NCI-H2081 treated with DMSO at 0.1 percent for 48 hours (cell line): ENCODE data around the gene ATG16L2.
"Not testable (repeated sequence)": the region's sequence is repeated elsewhere in the genome, so short reads cannot be mapped to it uniquely, and the experiment has no call there.

Experiments used
- DNase-seq: peaks from one replicate; lab custom pipeline; 2025; lab: John Stamatoyannopoulos, UW

ATG16L2 gene

DNA sequence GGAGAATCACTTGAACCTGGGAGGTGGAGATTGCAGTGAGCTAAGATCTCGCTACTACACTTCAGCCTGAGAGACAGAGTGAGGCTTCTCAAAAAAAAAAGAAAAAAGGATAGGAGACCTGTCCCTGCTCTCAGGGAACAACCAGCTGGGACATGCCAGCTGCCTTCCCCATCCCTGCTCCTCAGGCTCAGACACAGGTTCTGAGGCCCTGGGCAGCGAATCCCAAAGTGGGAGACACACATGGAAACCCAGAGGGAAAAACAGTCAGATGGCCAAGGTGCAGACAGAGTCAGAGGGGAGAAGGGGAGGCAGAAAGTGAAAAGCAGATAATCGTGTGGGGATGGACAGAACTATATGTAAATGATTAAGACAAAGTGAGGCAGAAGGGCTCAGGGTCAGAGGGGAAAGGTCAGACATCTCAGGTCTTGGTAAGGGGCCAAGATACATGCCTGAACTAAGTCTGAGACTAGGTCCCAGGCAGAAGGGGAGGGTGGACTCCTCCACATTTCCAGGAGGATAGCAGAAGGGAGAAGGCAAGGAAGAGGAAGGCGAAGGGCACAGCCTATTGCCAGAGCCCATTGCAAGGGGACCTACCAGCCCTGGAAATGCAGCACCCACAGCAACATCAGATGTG lies 34.6 kb upstream of the ATG16L2 start:
- no peak for DNase-seq

DNA sequence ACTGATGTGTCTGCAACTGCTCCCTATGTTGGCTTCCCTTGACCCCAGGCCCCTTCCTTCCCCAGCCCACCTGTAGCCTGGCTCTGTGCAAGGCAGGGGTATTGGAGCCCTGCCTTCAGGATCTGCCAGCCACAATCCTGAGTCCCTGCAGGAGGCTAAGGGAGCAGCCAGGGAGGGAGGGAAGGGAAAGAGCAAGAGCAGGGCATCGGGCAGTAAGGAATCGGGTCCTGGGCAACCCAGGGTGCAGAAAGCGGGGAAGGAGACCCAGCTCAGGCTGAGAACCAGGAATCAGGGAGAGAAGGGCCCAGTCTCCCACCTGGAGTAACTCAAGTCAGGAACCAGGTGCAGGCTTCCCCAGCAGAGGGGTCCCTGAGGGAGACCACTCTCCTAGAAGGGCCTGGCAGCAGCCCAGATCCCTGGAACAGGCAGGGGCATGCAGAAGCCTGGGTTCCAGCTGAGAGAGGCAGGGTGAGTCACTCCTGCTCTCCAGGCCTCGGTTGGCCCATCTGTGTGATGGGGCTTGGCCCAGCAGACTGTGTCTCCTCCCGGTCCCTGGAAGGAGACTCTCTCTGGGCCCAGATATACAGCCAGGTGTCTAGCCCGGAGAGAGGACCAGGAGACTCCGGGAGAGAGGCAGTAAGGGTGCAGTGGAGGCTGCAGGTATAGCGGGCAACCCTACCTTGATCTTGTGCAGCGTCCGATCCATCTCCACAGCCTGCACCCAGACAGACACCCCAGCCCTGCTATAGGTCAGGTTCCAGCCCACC lies 33.7 kb upstream of the ATG16L2 start:
- DNase-seq, result no peak

DNA sequence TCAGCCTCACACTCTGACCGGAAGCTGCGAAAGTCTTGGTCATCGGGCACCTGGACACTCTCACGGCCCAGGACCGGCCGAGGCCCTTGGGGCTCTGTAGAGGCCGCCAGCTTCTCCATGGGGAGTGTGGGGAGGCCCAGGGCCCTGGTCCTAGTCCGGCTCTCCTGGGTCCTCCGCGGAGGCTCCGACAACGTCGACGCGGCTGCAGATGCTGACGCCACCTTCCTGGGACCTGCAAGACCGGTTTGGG lies 33.2 kb upstream of the ATG16L2 start:
- DNase-seq, result no peak

DNA sequence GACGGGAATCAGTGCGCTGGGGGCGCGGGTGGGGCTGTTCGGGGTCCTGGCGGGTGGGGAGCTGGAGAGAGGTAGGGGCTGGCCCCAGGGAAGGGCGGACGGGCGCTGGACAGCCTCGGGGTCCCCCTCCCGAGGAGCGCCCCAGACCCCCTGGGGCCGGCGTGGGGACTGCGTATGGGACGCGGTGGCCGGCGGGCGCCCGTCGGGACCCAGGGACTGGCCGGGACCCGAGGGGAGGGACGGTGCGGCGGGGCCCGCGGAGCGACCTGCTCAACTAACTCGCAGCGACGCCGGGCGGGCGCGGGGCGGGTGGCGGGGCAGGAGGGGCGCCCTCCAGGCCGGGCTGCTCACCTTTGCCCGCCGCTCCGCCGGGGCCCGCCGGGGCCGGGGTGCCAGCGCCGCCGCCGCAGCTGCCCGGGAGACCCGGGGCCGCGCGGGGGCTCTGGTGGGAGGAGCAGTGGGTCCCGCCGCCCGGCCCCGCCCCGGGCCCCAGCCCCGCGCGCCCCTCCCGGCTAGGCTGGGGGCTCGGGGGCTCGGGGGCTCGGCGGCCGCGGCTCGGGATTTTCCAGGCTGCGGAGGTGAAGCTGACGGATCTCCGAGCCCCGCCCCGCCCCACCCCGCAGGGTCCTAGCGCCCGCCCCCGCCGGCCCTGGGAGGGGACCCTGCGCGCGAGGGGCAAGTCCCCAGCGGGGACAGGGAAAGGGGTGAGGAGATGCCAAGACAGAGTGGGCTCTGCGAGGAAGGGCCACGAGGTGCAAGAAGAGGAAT lies 32.7 kb upstream of the ATG16L2 start:
- DNase-seq, result no peak

DNA sequence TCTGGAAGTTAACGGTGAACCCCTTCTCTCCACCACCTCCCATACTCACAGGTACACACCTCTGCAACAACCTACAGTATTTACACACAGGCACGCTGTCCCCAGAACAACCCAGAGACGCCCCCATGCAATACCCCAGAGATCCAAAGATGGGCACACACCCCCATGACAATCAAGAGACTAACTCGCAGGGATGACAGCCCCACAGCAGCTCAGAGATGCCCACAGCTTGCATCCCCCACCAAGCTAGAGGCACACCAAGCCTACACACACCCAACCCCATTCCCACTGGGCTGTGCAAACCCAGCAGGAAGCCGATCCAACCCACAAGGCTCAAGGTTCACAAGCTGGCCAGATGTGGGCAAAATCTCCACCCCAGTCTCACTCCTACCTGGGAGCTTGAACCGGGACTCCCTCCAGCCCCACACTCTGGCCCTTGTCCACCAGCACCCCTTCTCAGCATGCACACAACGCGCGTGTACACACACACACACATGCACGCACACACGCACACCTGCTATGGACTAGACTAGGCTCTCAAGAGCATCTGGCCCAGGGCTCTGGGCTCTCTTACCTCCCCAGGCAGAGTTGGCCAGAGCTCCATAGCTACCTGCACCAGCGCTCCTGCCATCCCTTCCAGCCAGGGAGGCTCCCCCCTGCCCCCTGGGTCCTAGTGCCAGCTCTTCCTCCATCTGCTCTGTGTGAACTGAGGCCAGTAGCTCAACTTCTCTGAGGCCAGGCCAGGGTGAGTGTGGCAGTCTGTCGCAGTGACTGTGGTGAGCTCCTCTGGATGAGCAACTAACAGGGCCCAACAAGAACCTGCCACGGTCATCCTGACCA lies 31.9 kb upstream of the ATG16L2 start:
- no peak for DNase-seq

DNA sequence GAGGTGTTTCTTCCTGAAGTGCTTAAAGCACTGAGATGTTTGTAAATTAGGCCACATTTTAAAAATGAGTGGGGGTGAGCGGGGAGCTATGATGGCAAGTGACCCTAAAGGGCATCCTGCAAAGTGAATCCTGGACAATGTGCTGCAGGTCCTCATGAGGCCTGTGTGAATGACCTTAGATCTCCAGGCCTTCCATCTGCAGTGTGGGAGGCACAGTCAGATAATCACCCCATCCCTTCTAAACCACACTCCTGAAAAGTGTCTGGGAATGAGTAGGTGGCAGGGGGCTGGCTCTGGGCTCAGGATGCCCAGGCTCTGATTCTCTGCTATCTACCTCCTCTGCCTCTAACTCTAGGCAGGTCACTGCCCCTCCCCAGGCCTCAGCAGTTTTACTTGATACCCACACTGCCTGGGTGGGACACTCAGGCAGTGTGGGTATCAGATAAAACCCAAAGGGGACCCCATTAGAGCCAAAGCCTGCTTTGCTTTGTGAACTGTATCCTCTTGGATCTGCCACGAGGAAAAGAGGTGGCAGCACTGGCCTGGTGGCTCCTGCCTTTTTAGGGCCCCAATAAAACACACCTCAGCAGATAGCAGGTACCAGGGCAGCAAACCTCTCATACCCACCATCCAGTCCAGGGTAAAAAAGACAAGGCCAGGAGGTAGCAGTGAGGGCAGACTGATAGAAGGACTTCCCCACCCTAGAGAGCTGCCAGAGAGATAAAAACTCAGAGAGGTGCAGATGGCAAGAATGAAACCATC lies 30.9 kb upstream of the ATG16L2 start:
- no peak for DNase-seq

DNA sequence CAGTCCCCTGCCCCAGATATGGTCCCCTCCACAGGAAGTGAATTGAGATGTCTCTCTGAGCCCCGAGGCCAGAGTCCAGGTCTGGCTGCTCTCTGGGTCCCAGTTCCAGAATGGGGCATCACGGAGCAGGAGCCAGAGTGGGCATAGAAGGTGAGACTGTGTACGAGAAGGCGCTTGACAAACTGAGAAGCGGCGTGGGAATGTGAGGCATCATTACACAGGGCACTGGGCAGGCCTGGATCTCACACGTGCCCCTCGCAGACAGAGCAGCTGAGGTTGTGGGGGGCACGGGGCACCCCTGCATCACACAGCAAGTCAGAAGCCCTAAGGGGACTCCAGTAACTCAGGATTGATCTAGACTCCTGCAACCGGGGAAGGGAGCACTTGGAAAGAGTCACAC lies 29.5 kb upstream of the ATG16L2 start:
- DNase-seq, result no peak

DNA sequence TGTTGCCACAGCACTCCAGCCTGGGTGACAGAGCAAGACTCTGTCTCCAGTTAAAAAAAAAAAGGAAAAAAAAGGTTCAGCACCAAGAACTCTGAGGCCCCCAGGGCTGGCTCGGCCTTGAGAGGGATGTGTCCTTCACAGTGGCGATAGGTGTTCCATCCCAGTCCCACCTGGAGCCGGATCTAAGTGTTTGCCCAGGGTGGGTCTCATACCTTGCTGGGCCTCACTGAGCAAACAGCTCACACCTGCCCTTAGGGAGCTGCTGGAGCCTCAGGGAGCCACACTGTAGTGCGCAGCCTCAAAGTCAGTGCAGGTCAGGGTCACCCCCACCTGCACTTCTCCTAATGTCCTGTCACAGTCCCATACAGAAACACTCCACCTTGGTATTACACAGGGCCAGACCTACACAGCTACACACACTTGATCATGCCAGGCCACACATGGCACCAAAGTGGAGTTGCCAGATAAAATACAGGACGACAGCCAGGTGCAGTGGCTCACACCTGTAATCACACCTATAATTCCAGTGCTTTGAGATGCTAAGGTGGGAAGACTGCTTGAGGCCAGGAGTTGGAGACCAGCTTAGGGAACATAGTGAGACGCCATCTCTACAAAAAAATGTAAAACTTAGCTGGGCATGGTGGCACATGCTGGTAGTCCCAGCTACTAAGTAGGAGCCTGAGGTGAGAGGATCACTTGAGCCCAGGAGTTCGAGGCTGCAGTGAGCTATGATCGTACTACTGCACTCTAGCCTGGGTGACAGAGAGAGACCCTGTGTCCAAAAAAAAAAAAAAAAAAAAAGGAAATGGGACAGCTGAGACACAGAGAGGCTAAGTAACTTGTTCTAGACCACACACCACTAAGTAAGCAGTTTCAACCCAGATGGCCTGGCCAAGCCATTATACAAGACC lies 27.7 kb upstream of the ATG16L2 start:
- no peak for DNase-seq

DNA sequence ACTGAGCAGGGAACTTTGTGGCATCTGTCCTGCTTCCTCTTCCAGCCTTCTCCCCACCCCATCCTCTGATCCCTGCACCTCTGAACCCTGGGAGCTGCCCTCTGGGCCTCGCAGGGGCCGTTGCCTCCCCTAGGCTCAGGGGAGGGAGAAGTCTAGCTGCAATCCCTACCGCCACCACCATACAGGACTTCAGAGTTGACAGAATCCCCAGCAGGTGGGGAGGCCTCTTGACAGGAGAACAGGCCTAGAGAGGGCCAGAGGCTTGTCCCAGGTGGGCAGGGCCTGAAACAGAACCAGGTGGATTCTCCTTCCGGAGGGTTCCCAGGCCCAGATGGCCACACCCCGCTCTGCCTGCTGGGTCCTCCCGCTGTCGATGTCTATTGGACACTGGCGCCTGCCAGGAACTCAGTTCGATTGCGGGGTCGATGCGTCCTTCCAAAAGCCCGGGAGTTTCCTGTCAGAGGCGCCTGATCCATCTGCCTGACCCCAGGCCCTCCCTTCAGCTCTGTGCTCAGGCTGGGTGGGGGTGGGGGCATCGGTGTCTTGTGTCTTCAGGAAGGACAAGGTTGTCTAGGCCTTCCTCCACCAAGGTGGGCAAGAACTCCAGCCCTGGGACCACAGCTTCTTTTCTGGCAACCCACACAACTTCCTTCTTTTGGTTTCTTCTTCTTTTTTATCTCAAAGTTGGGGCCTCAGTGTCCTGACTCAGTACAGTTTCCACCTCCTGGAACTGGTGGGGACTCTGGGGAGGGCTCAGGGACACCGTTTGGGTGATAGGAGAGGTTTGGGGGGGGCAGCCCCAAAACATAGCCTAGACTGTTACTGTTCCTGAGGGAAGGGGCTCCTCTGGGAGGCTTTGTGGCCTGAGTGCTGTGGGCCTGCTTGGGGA lies 26.8 kb upstream of the ATG16L2 start:
- no peak for DNase-seq

DNA sequence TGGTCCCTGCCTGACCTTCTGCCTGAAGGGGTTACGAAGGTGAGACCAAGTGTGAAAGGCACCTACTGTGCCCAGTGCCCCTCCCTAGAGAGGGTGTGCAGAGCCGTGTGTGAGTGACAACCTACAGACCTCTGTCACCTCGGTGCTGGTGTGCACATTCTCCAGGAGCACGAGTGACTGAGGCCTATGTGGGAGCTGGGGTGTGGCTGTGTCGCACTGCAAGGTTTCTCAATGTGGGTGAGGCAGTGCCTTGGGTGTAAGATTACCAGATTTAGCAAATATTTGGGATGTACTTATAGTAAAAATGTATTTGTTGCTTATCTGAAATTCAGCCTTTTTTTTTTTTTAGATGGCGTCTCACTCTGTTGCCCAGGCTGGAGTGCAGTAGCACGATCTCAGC lies 26.0 kb upstream of the ATG16L2 start:
- DNase-seq, result no peak

DNA sequence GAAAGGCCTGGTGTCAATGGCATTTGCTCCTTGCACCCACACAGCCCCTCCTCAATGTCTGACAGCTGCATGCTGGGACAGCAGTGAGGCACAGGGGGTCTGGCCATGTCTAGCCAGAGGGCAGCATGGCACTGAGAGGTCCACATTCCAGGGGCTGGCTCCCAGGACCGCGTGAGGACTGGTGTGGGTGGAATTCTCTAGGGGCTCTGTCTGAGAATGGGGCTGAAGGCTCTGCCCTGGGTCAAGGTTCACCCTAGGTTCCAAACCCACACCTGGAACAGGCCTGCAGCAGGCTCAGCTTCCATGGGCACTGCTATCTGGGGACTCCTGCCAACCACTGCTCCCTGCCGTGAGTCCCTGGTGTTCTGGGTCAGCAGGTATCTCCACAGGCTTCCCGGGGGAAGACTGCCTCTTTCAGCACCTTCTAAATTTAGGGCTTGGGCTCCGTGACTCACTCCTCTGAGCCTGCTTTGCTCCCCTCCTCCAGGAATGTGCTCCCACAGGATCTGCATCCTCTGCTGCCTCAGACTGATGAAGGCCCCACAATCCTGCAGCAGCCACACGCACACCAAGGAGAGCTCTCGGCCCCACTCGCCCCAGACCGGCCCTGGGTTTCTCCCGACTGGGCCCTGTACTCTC lies 24.6 kb upstream of the ATG16L2 start:
- no peak for DNase-seq

DNA sequence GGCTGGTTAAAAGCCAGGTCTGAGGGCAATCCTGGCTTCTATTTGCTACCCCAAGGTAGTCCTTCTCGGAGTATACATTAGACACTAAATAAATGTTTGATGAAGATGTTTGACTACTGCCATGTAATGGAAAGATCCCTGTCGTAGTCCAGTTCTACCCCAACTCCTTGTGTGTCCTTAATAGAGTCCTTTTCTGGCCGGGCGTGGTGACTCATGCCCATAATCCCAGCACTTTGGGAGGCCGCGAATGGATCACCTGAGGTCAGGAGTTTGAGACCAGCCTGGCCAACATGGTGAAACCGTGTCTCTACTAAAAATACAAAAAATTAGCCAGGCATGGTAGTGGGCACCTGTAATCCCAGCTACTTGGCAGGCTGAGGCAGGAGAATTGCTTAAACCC lies 23.0 kb upstream of the ATG16L2 start:
- DNase-seq, result not testable (repeated sequence)

DNA sequence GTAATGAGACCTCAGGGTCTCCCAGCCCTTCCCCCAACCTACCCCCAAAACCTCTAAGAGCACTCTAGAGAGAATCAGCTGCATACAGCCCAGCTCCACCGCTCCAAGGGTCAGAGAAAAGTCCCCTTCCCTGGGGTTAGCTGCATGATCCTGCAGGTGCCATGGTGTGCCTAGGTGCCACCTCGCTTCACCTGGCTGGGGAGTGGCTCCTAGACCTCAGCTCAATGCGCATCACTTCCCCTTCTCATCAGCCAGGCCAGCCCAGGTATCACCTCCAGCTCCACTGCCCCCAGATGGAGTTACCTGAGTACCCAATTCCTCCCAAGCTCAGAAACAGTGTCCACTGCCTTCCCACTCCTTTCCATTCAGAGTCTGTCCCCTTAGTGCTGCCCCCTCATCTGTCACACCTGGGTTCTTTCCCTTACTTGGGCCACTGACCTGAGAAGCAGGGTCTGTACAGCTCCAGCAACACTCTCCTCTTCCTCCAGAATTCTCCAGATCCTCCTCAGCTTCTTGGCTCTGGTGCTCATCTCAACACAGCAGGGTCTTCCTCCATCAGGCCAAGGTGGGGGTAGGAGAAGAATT lies 21.7 kb upstream of the ATG16L2 start:
- no peak for DNase-seq

DNA sequence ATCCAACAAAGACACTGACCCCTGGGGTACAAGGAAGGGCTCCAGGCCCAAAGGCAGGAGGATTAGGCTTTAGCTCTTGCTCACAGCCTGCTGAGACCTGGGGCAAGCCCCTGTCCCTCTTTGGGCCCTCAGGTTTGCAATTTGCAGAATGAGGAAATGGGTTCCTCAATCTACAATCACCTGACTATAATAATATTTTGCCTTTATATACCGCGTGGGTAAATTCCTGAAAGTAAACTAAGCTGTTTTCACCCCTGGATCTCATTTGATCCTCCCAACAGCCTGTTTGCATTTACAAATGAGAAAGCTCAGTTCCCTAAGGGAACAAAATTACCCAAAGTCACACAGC lies 21.2 kb upstream of the ATG16L2 start:
- DNase-seq, result no peak

DNA sequence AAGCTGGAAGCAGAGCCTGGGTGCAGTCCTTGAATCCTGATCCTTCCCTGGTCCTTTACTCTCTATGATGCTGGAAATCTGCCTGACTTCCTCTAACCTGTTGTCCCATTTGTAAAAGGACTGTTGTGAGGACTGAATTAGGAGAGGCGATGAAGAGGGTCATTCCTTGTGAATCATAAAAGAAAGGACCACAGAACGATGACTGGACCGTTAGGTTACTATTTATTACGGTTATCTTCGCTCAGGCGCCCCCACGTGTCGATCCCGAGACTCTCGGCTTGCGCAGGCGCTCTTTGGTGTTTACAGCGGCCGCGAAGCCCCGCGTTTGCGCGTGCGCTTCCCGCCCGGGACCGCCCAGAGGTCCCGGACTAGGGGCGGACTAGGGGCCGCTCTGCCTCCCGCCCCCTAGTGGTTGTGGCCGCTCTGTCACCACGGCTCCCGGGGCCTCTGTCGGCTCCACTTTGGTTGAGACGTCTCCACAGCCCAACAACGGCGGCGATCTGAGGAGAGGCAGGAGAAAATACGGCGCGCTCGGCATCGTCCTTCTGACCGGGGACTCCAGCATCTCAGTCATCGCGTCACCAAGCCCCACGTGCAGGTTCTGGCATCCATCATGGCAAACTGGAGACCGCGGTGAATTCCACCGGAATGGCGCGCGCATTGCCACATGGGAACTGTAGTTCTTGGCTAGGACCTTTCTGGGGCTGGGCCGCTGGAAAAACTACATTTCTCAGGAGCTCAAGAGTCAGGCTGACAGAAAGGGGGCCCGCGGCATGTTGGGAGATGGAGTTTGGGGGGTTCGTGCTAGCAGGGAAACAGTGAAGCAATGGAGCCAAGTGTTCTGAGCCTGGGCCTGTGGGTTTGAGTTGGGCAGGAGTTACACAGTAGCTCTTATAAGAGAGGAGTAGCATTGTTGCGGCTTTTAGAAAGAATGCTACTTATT lies 20.5 kb upstream of the ATG16L2 start, which contains the start of gene STARD10:
Gene STARD10 (minus strand): TSS at position 623 of the 943 bp plus-strand sequence. CDS start 12,866 bp downstream, outside the sequence.
- DNase-seq, result peak; percentile 65

DNA sequence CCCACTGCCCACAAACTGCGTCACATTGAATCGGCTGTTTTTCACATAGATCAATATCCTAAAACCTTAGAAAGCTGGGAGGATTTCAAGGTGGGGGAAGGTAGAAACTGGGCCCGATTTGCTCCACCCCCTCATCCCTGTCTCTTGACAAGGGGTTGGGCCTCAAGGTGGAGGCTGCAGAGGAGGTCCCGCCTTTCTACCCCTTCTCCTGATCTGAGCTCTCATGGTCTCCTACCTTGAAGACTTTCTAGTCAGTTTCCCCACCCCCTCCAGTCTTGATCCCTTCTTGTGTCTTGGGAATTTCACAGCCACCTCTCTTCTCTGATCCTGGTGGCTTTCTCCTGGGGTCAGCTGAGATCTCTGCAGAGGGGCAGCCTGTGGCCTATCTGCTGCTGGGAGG lies 15.8 kb upstream of the ATG16L2 start:
- no peak for DNase-seq

DNA sequence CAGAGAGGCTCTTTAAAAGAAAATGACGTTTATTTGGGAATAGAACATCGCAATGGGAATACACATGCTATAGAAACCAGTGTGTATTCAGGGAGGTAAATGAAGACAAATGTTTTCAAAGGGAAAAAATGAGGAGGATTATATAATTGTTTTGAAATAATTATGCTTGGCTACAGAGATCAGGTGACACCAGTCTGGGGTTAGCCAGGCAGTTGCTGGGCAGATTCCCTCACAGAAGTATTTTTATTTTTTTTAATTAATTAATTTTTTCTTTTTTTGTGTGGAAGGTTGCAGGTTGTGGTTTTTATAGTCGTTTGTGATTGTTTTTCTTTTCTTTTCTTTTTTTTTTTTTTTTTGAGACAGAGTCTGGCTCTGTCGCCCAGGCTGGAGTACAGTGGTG lies 14.8 kb upstream of the ATG16L2 start:
- DNase-seq, result no peak

DNA sequence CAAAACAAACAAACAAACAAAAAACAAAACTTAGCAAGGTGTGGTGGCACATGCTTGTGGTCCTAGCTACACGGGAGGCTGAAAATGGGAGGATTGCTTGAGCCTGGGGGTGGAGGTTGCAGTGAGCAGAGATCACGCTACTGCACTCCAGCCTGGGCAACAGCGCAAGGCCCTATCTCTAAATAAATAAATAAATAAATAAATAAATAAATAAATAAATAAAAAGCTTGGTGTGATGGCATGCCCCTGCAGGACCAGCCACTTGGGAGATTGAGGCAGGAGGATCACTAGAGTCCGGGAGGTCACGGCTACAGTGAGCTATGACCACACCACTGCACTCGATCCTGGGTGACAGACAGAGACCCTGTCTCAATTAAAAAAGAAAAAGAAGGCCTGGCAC lies 11.4 kb upstream of the ATG16L2 start:
- DNase-seq, result no peak
